SK-N-MC (cell line): ENCODE measurements around the gene TSHZ3.

Experiments used
- EZH2 ChIP-seq: fragments of 200-600 bp; sonication (generic); IDR thresholded peaks from one replicate; pipeline ENCODE4 v1.6.1; 2017; ENCODE audit warnings: antibody characterized with exemption
- POLR2AphosphoS5 ChIP-seq: IDR thresholded peaks from 2 replicates; pipeline ENCODE4 v1.6.1; 2012; ENCODE audit warnings: mild to moderate bottlenecking, low read depth, low read length, borderline replicate concordance

GRCh38 chr19:31289381-31289880 lies 59.8 kb downstream of the TSHZ3 start:
- TF ChIP-seq POLR2AphosphoS5, result no peak
- no peak for TF ChIP-seq EZH2
